Measurements from ENCODE around the gene SMTNL2.
"Not testable (repeated sequence)": the region's sequence is repeated elsewhere in the genome, so short reads cannot be mapped to it uniquely, and the experiment has no call there.

SMTNL2 gene

DNA sequence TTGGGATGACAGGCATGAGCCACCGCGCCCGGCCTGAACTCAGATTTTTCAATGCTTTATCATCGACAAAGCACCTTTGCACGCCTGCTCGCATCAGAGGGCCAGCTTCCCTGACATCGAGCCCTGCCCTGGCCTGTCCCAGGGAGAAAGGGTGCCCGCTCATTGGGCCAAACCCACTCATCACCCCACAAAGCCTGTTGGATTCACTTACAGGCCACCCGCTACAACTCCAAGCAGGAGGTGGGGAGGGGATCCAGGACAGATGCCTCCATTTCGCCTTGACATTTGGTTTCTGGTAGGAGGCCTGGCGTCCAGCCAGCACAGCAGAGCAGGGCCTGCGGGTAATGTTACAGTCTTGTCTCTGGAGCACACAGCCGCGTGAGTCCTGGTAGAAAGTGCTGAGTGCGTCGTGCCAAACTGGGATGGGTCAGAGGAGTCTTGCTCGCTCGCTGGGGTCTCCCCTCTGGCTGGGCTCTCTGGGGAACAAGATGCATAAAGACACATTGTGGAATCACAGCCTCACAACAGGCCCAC, 19.8 kb downstream of the SMTNL2 start:
- no peaks in the 10 kb centered on the region for H3F3A ChIP-seq (ENCODE audit: control insufficient read depth, insufficient read depth)
- no peak for TF ChIP-seq EZH2phosphoT487 (IDR thresholded peaks at IDR 0.05; ENCODE audit: borderline replicate concordance, low read length)
- TF ChIP-seq, protein P1, sequence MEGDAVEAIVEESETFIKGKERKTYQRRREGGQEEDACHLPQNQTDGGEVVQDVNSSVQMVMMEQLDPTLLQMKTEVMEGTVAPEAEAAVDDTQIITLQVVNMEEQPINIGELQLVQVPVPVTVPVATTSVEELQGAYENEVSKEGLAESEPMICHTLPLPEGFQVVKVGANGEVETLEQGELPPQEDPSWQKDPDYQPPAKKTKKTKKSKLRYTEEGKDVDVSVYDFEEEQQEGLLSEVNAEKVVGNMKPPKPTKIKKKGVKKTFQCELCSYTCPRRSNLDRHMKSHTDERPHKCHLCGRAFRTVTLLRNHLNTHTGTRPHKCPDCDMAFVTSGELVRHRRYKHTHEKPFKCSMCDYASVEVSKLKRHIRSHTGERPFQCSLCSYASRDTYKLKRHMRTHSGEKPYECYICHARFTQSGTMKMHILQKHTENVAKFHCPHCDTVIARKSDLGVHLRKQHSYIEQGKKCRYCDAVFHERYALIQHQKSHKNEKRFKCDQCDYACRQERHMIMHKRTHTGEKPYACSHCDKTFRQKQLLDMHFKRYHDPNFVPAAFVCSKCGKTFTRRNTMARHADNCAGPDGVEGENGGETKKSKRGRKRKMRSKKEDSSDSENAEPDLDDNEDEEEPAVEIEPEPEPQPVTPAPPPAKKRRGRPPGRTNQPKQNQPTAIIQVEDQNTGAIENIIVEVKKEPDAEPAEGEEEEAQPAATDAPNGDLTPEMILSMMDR (IDR thresholded peaks at IDR 0.05; ENCODE audit: low read depth, low read length, poor library complexity, severe bottlenecking), result no peak
- no peaks in the 10 kb centered on the region for H3K36me3 ChIP-seq (ENCODE audit: control insufficient read depth, low read length)
- H3K27me3 ChIP-seq (ENCODE audit: control insufficient read depth, low read length), result peaks cover 11% of the 10 kb centered on the region; the same call in 1 of the 2 replicates
- no peak overlapping the region for H3K4me2 ChIP-seq (ENCODE audit: low read length)
- no peaks in the 10 kb centered on the region for H3K4me1 ChIP-seq (ENCODE audit: control insufficient read depth, low read length)
- no peaks in the 10 kb centered on the region for H3K9me3 ChIP-seq (ENCODE audit: control insufficient read depth, insufficient read depth, low read length)
- no peaks in the 10 kb centered on the region for H3K9me2 ChIP-seq (replicated peaks; ENCODE audit: control insufficient read depth, low read length)
- no peaks in the 10 kb centered on the region for H3K79me2 ChIP-seq (ENCODE audit: control insufficient read depth, low read length)
- H4K20me1 ChIP-seq (ENCODE audit: control insufficient read depth, insufficient read depth, low read depth, low read length), result no peaks in the 10 kb centered on the region
- no peak overlapping the region for H3K27ac ChIP-seq (ENCODE audit: low read depth, low read length)
- no peak overlapping the region for H3K4me3 ChIP-seq (ENCODE audit: low read length)

DNA sequence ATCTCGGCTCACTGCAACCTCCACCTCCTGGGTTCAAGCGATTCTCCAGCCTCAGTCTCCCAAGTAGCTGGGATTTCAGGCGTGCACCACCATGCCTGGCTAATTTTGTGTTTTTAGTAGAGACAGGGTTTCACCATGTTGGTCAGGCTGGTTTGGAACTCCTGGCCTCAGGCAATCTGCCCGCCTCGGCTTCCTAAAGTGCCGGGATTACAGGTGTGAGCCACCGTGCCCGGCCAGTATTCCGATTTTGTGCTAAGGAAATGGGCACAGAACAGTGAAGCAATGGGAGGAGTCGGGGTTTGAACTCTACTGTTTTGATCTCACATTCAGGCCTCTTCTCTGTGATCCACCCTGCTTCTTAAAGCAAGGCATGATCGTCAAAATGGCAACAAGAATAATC, 20.4 kb downstream of the SMTNL2 start:
- H3K36me3 ChIP-seq (ENCODE audit: control insufficient read depth, low read length); H4K20me1 ChIP-seq (ENCODE audit: control insufficient read depth, insufficient read depth, low read depth, low read length); H3K9me3 ChIP-seq (ENCODE audit: control insufficient read depth, insufficient read depth, low read length); H3K4me3 ChIP-seq (ENCODE audit: low read length); H3K79me2 ChIP-seq (ENCODE audit: control insufficient read depth, low read length); H3K9me2 ChIP-seq (replicated peaks; ENCODE audit: control insufficient read depth, low read length); H3K27ac ChIP-seq (ENCODE audit: low read depth, low read length); H3K4me1 ChIP-seq (ENCODE audit: control insufficient read depth, low read length); H3F3A ChIP-seq (ENCODE audit: control insufficient read depth, insufficient read depth); H3K4me2 ChIP-seq (ENCODE audit: low read length): not testable (repeated sequence)
- peaks cover 16% of the 10 kb centered on the region; the same call in 1 of the 2 replicates for H3K27me3 ChIP-seq (ENCODE audit: control insufficient read depth, low read length)

DNA sequence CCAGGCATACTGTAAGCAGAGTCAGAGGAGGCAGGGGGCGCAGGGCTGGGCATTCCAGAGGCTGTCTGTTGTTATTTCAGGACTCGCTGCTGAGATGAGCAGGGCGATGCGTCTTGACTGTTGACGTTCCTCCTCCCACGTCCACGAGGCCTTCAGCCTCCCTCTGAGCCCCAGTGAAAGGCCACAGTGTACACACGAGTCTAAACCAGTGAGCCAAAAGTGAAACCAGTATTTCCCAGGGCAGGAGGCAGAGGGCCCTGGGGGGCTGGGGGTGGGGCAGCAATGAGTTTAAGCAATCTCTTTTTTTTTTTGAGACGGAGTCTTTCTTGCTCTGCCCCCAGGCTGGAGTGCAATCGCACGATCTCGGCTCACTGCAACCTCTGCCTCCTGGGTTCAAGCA, 21.5 kb downstream of the SMTNL2 start:
- Histone ChIP-seq H4K20me1 (ENCODE audit: control insufficient read depth, insufficient read depth, low read depth, low read length) (no peaks in the 10 kb centered on the region), H3K4me1 (ENCODE audit: control insufficient read depth, low read length) (no peaks in the 10 kb centered on the region), H3K4me3 (ENCODE audit: low read length) (no peak overlapping the region), H3K36me3 (ENCODE audit: control insufficient read depth, low read length) (no peaks in the 10 kb centered on the region), H3K4me2 (ENCODE audit: low read length) (no peak overlapping the region), H3K27ac (ENCODE audit: low read depth, low read length) (no peak overlapping the region), H3K9me3 (ENCODE audit: control insufficient read depth, insufficient read depth, low read length) (no peaks in the 10 kb centered on the region), H3F3A (ENCODE audit: control insufficient read depth, insufficient read depth) (no peaks in the 10 kb centered on the region), H3K27me3 (ENCODE audit: control insufficient read depth, low read length) (peaks cover 22% of the 10 kb centered on the region), H3K79me2 (ENCODE audit: control insufficient read depth, low read length) (no peaks in the 10 kb centered on the region), H3K9me2 (replicated peaks; ENCODE audit: control insufficient read depth, low read length) (no peaks in the 10 kb centered on the region)
- TF ChIP-seq EZH2phosphoT487 (IDR thresholded peaks at IDR 0.05; ENCODE audit: borderline replicate concordance, low read length), result no peak
- TF ChIP-seq, protein P1 (IDR thresholded peaks at IDR 0.05; ENCODE audit: low read depth, low read length, poor library complexity, severe bottlenecking), result no peak

DNA sequence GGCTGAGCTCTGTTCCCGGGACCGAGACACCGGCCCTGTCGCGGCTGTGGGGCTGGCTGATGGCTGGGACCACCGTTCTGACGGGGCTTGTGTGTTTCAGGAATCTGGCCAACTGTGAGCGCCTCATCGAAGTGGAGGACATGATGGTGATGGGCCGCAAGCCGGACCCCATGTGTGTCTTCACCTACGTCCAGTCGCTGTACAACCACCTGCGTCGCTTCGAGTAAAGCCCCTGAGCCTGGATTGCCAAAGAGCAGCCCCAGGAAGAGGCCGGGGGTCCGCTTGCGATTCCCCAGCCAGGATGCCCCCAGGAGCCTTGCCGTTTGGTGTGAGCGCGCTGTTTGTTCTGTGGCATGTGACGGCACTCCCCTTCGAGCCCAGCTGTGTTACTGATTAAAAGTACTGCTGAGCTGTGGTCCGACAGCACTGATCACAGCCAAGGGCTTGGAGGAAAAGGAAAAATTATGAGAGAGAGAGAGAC, 23.0 kb downstream of the SMTNL2 start:
- H3K4me3 ChIP-seq (ENCODE audit: low read length), result no peak overlapping the region
- TF ChIP-seq EZH2phosphoT487 (IDR thresholded peaks at IDR 0.05; ENCODE audit: borderline replicate concordance, low read length), result no peak
- TF ChIP-seq, protein P1 (IDR thresholded peaks at IDR 0.05; ENCODE audit: low read depth, low read length, poor library complexity, severe bottlenecking), result no peak
- H3K27ac ChIP-seq (ENCODE audit: low read depth, low read length), result no peak overlapping the region

More for the DNA sequence above, 23.0 kb downstream of the SMTNL2 start:
- H3K4me1 ChIP-seq (ENCODE audit: control insufficient read depth, low read length), result no peaks in the 10 kb centered on the region
- no peak overlapping the region for H3K4me2 ChIP-seq (ENCODE audit: low read length)
- H3F3A ChIP-seq (ENCODE audit: control insufficient read depth, insufficient read depth), result no peaks in the 10 kb centered on the region
- no peaks in the 10 kb centered on the region for H3K79me2 ChIP-seq (ENCODE audit: control insufficient read depth, low read length)
- no peaks in the 10 kb centered on the region for H3K36me3 ChIP-seq (ENCODE audit: control insufficient read depth, low read length)
- peaks cover 22% of the 10 kb centered on the region for H3K27me3 ChIP-seq (ENCODE audit: control insufficient read depth, low read length)
- H4K20me1 ChIP-seq (ENCODE audit: control insufficient read depth, insufficient read depth, low read depth, low read length), result no peaks in the 10 kb centered on the region
- H3K9me3 ChIP-seq (ENCODE audit: control insufficient read depth, insufficient read depth, low read length), result no peaks in the 10 kb centered on the region
- H3K9me2 ChIP-seq (replicated peaks; ENCODE audit: control insufficient read depth, low read length), result no peaks in the 10 kb centered on the region

Measured in DOHH2 (cell line).